GM20000 (cell line): Measurements from ENCODE around the gene SLC27A2.

Experiments used
- DNase-seq: peaks from one replicate; pipeline ENCODE4 v3.0.0; 2012; ENCODE audit warnings: low spot score
- CTCF ChIP-seq: IDR thresholded peaks from 2 replicates; pipeline ENCODE4 v1.5.1; 2012; ENCODE audit warnings: mild to moderate bottlenecking, control low read depth; ENCODE audit errors: extremely low read depth, missing control alignments

Gene SLC27A2

GRCh38 chr15:50250760-50251394 lies 68.9 kb downstream of the SLC27A2 start:
- no peak for TF ChIP-seq CTCF

DNA sequence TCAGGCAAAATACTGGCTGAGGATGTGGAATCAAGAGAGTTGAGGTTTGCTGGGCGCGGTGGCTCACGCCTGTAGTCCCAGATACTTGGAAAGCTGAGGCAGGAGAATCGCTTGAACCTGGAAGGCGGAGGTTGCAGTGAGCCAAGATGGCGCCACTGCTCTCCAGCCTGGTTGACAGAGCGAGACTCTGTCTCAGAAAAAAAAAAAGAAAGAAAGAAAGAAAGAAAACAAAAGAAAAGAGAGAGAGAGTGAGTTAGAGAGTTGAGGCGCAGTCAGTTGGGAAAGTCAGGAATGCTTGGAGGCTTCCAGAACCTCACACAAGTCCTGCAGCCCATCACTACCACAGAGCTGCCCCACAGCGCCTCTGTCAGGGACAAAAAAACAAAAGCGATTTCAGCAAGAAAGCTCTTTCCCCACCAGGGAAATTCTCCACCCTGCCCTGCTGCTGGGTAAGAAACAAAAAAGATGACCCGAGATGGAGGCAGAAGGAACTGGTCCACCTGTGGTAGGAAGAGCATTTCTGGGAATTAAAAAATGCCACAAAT lies 69.7 kb downstream of the SLC27A2 start:
- TF ChIP-seq CTCF: no peak
- no peak for DNase-seq

More at GRCh38 chr15:50250760-50251394, 68.9 kb downstream of the SLC27A2 start:
- DNase-seq: no peak

DNA sequence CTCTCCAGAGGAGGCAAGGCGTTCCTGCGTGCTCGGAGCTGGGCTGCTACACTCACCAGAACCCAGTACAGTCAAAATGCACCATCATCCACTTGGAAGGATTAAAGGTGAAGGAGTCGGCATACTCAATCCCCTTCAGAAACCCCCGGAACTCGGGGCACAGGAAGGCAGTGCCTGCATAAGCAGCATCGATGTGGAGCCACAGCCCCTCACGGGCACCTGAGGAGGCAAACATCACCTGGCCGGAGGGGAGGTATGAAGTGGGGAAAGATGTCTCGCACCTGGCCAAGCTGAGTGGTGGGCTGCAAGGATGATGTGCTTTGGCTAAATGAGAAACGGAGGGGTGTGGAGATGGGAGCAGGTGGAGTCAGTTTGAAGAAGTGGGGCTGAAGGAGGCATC lies 70.6 kb downstream of the SLC27A2 start:
- DNase-seq: no peak
- no peak for TF ChIP-seq CTCF

DNA sequence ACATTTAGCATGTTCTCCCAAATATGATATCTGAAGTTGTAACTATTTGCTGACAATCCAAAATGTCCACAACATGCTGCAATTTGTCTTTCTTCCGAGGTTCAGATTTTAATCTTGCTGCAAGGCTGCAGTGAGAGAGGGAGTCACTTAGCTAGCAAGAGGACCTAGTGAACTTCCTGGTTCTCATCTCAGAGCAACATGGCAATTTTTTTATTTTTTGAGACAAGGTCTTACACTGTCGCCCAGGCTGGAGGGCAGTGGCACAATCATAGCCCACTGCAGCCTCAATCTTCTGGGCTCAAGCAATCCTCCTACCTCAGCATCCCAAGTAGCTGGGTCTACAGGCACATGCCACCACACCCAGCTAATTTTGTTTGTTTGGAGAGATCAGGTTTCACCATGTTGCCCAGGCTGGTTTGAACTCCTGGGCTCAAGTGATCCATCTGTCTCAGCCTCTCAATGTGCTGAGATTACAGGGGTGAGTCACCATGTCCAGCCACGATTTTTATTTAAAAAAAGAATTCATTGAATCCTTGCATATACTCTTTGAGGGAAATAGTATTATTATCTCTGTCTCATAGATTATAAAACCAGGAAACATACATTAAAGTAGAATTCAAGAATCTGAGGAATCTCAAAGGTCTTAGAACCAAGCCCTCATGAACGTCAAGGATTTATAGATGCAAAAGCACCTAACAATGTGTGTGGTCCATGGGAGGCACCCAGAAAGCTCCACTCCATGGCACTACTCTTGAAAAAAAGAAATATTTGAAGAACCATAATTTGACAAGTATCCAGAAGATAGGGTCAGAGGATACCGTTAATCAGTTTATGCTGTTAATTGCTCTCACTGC lies 74.4 kb downstream of the SLC27A2 start:
- no peak for DNase-seq

DNA sequence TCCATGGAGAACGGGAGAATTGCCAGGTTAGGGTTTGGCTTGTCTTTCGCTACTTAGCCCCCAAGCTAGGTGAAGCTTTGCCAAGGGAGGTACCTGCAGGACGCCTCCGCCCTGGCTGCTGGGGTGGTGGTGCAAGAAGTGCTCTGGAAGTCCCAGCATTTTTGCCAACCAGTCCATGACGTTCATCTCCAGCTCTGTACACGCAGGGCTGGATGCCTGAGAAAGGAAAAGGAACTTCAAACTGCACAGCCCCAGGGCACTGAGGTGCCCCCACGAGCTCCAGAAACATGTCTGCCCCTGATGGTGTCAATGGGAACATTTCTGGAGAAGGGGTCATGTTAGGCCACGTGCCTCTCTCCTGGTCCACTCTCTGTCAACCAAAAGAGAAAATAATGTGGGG lies 75.3 kb downstream of the SLC27A2 start:
- DNase-seq: no peak
- TF ChIP-seq CTCF: no peak

More for the DNA sequence above, 74.4 kb downstream of the SLC27A2 start:
- TF ChIP-seq CTCF: no peak

DNA sequence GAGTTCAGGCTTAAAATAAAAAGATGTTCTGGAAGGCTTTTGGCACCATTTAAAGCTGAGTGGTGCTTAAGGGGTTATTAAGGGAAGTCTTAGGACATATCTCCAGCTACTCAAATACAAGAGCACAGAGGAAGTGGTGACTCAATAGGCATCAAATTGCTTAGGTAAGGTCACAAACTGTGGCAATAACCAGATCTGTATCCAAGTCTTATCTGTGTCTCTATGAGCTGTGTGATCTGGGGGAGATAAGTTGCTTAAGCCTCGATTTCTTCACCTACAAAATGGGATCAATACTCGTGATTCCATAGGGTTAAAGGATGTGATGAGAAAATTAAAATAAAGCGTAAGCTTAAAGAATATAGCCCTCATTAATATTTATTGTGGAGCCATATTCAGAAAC lies 75.9 kb downstream of the SLC27A2 start:
- TF ChIP-seq CTCF: no peak
- no peak for DNase-seq

DNA sequence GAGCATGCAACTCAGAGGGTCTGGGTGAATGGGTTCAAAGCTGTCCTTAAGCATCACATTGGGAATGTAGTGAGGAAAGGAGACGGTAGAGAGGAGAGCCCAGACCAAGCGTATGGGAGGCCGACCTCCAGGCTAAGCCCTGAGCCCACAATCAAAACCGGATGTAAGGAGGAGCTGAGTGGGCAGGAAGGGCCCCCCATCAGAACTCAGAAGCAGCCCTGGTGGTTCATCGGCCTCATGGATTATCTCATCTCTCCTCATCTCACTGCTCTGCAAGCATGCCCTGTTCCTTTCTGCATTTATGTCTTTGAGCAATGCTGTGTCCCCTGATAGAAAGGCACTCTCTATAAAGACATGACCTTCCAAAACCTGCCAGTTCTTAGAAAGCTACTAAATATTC lies 77.3 kb downstream of the SLC27A2 start:
- TF ChIP-seq CTCF: no peak
- no peak for DNase-seq
